Measurements from ENCODE around the gene MID1.

The MID1 gene

GRCh38 chrX:10444204-10444603, 176.2 kb downstream of the MID1 start:
- no peak overlapping the region for H3K4me3 Mint-ChIP-seq
- no peaks in the 10 kb centered on the region for H3K4me1 Mint-ChIP-seq (ENCODE audit: low read depth in 2 of 2)
- no peak for ATAC-seq (replicated peaks)
- H3K27ac Mint-ChIP-seq, result no peak overlapping the region
- no peaks in the 10 kb centered on the region for H3K27me3 Mint-ChIP-seq
- H3K9me3 Mint-ChIP-seq, result peaks cover 0 to 11% of the 10 kb centered on the region in 2 donors
- DNase-seq, result no peak
- no peaks in the 10 kb centered on the region for H3K36me3 Mint-ChIP-seq (ENCODE audit: insufficient read depth)

GRCh38 chrX:10441464-10441863, 178.9 kb downstream of the MID1 start:
- ATAC-seq (replicated peaks), result no peak
- Mint-ChIP-seq H3K4me3 (no peak overlapping the region), H3K36me3 (ENCODE audit: insufficient read depth) (no peaks in the 10 kb centered on the region), H3K9me3 (peaks cover 0 to 11% of the 10 kb centered on the region in 2 donors), H3K27me3 (no peaks in the 10 kb centered on the region), H3K4me1 (ENCODE audit: low read depth in 2 of 2) (no peaks in the 10 kb centered on the region), H3K27ac (no peak overlapping the region)
- DNase-seq, result no peak

GRCh38 chrX:10433296-10433965, 187.0 kb downstream of the MID1 start:
- Mint-ChIP-seq H3K27ac (no peak overlapping the region), H3K36me3 (ENCODE audit: insufficient read depth) (no peaks in the 10 kb centered on the region), H3K9me3 (no peaks in the 10 kb centered on the region), H3K4me3 (no peak overlapping the region), H3K27me3 (no peaks in the 10 kb centered on the region), H3K4me1 (ENCODE audit: low read depth in 2 of 2) (no peaks in the 10 kb centered on the region)
- DNase-seq (no peak), ATAC-seq (replicated peaks) (no peak)

- no peaks in the 10 kb centered on the region for H3K4me1 Mint-ChIP-seq (ENCODE audit: low read depth in 2 of 2)
- no peak for ATAC-seq (replicated peaks)
- H3K4me3 Mint-ChIP-seq, result no peak overlapping the region
- H3K27ac Mint-ChIP-seq, result no peak overlapping the region
- DNase-seq, result no peak
- no peaks in the 10 kb centered on the region for H3K27me3 Mint-ChIP-seq
- no peaks in the 10 kb centered on the region for H3K9me3 Mint-ChIP-seq
- no peaks in the 10 kb centered on the region for H3K36me3 Mint-ChIP-seq (ENCODE audit: insufficient read depth)
Measured at GRCh38 chrX:10429908-10430307, 190.5 kb downstream of the MID1 start.

- no peak for ATAC-seq (replicated peaks)
Measured at GRCh38 chrX:10427249-10427648, 193.1 kb downstream of the MID1 start.

GRCh38 chrX:10423716-10424115, 196.7 kb downstream of the MID1 start:
- ATAC-seq (replicated peaks), result no peak
- Mint-ChIP-seq H3K4me1 (ENCODE audit: low read depth in 2 of 2) (no peaks in the 10 kb centered on the region), H3K27me3 (no peaks in the 10 kb centered on the region), H3K9me3 (no peaks in the 10 kb centered on the region), H3K36me3 (ENCODE audit: insufficient read depth) (no peaks in the 10 kb centered on the region), H3K4me3 (no peak overlapping the region), H3K27ac (no peak overlapping the region)
- no peak for DNase-seq

More at GRCh38 chrX:10427249-10427648, 193.1 kb downstream of the MID1 start:
- H3K9me3 Mint-ChIP-seq, result no peaks in the 10 kb centered on the region
- no peaks in the 10 kb centered on the region for H3K4me1 Mint-ChIP-seq (ENCODE audit: low read depth in 2 of 2)
- no peak overlapping the region for H3K27ac Mint-ChIP-seq
- H3K27me3 Mint-ChIP-seq, result no peaks in the 10 kb centered on the region
- no peaks in the 10 kb centered on the region for H3K36me3 Mint-ChIP-seq (ENCODE audit: insufficient read depth)
- DNase-seq, result no peak
- H3K4me3 Mint-ChIP-seq, result no peak overlapping the region

GRCh38 chrX:10420134-10420533, 200.3 kb downstream of the MID1 start:
- H3K4me3 Mint-ChIP-seq, result no peak overlapping the region
- no peaks in the 10 kb centered on the region for H3K36me3 Mint-ChIP-seq (ENCODE audit: insufficient read depth)
- H3K27me3 Mint-ChIP-seq, result no peaks in the 10 kb centered on the region
- ATAC-seq (replicated peaks), result no peak
- H3K27ac Mint-ChIP-seq, result no peak overlapping the region
- no peaks in the 10 kb centered on the region for H3K9me3 Mint-ChIP-seq
- H3K4me1 Mint-ChIP-seq (ENCODE audit: low read depth in 2 of 2), result no peaks in the 10 kb centered on the region
- no peak for DNase-seq

GRCh38 chrX:10416424-10416823, 204.0 kb downstream of the MID1 start:
- no peak overlapping the region for H3K27ac Mint-ChIP-seq
- H3K27me3 Mint-ChIP-seq, result no peaks in the 10 kb centered on the region
- H3K36me3 Mint-ChIP-seq (ENCODE audit: insufficient read depth), result no peaks in the 10 kb centered on the region
- H3K4me1 Mint-ChIP-seq (ENCODE audit: low read depth in 2 of 2), result no peaks in the 10 kb centered on the region
- H3K9me3 Mint-ChIP-seq, result no peaks in the 10 kb centered on the region
- DNase-seq, result no peak
- H3K4me3 Mint-ChIP-seq, result no peak overlapping the region
- no peak for ATAC-seq (replicated peaks)

- Mint-ChIP-seq H3K36me3 (ENCODE audit: insufficient read depth) (no peaks in the 10 kb centered on the region), H3K9me3 (no peaks in the 10 kb centered on the region), H3K27me3 (no peaks in the 10 kb centered on the region), H3K4me3 (no peak overlapping the region), H3K27ac (no peak overlapping the region), H3K4me1 (ENCODE audit: low read depth in 2 of 2) (no peaks in the 10 kb centered on the region)
- no peak for ATAC-seq (replicated peaks)
- no peak for DNase-seq
Measured at GRCh38 chrX:10415306-10416001, 204.9 kb downstream of the MID1 start.

GRCh38 chrX:10414862-10415261, 205.5 kb downstream of the MID1 start:
- ATAC-seq (replicated peaks) (no peak), DNase-seq (no peak)
- no peaks in the 10 kb centered on the region for H3K4me1 Mint-ChIP-seq (ENCODE audit: low read depth in 2 of 2)
- H3K4me3 Mint-ChIP-seq, result no peak overlapping the region
- no peaks in the 10 kb centered on the region for H3K27me3 Mint-ChIP-seq
- H3K27ac Mint-ChIP-seq, result no peak overlapping the region
- H3K36me3 Mint-ChIP-seq (ENCODE audit: insufficient read depth), result no peaks in the 10 kb centered on the region
- H3K9me3 Mint-ChIP-seq, result no peaks in the 10 kb centered on the region

GRCh38 chrX:10414156-10414824, 206.1 kb downstream of the MID1 start:
- no peaks in the 10 kb centered on the region for H3K36me3 Mint-ChIP-seq (ENCODE audit: insufficient read depth)
- no peaks in the 10 kb centered on the region for H3K9me3 Mint-ChIP-seq
- no peak for DNase-seq
- no peaks in the 10 kb centered on the region for H3K4me1 Mint-ChIP-seq (ENCODE audit: low read depth in 2 of 2)
- no peaks in the 10 kb centered on the region for H3K27me3 Mint-ChIP-seq
- H3K4me3 Mint-ChIP-seq, result no peak overlapping the region
- ATAC-seq (replicated peaks), result no peak
- no peak overlapping the region for H3K27ac Mint-ChIP-seq

- Mint-ChIP-seq H3K36me3 (ENCODE audit: insufficient read depth) (no peaks in the 10 kb centered on the region), H3K4me3 (no peak overlapping the region), H3K9me3 (no peaks in the 10 kb centered on the region), H3K27me3 (no peaks in the 10 kb centered on the region), H3K4me1 (ENCODE audit: low read depth in 2 of 2) (no peaks in the 10 kb centered on the region), H3K27ac (no peak overlapping the region)
- DNase-seq (no peak), ATAC-seq (replicated peaks) (no peak)
Measured at GRCh38 chrX:10404436-10404835, 215.9 kb downstream of the MID1 start.

GRCh38 chrX:10401239-10401638, 219.1 kb downstream of the MID1 start:
- ATAC-seq (replicated peaks) (no peak), DNase-seq (no peak)
- H3K27me3 Mint-ChIP-seq, result no peaks in the 10 kb centered on the region
- no peak overlapping the region for H3K4me3 Mint-ChIP-seq
- peaks cover 0 to 2% of the 10 kb centered on the region in 2 donors for H3K9me3 Mint-ChIP-seq
- no peaks in the 10 kb centered on the region for H3K36me3 Mint-ChIP-seq (ENCODE audit: insufficient read depth)
- H3K27ac Mint-ChIP-seq, result no peak overlapping the region
- no peaks in the 10 kb centered on the region for H3K4me1 Mint-ChIP-seq (ENCODE audit: low read depth in 2 of 2)

All from effector memory CD8-positive, alpha-beta T cell (primary cell).